ENCODE measurements around the gene TGFBR3L. TPM values are rescaled to one million over a fixed set of nuclear protein-coding genes. Genes with fewer than 3 reads are reported as not detected.

The TGFBR3L gene
- total and polyA plus RNA-seq, 2 of the 13 experiments (the other 11 are each of a cell fraction or from before 2014, with no cell fraction given): 0.20 to 1.0 TPM

GRCh38 chr19:7943444-7944176 lies 29.0 kb downstream of the TGFBR3L start, which contains the start of gene TIMM44 (continued):
- TF ChIP-seq MEF2D (CRISPR knock-in tag; IDR thresholded peaks at IDR 0.05) (peak; percentile 82), BCL3 (CRISPR knock-in tag; IDR thresholded peaks at IDR 0.05) (no peak; the same call in 1 of the 2 replicates), HINFP (CRISPR knock-in tag; IDR thresholded peaks at IDR 0.05; ENCODE audit: low read depth) (no peak), ZNF589 (CRISPR knock-in tag; conservative IDR thresholded peaks at IDR 0.05) (no peak), NFE2 (CRISPR knock-in tag; IDR thresholded peaks at IDR 0.05) (peak; percentile 50; the same call in 1 of the 2 replicates), ZSCAN9 (CRISPR knock-in tag; IDR thresholded peaks at IDR 0.05; ENCODE audit: borderline replicate concordance) (peak; percentile 76; the same call in 1 of the 2 replicates), DNMT3B (CRISPR knock-in tag; conservative IDR thresholded peaks at IDR 0.05) (no peak), PAWR (CRISPR knock-in tag; IDR thresholded peaks at IDR 0.05; ENCODE audit: borderline replicate concordance) (no peak), ZNF746 (CRISPR knock-in tag; IDR thresholded peaks at IDR 0.05) (peak; percentile 71; the same call in 1 of the 2 replicates), AHR (CRISPR knock-in tag; IDR thresholded peaks at IDR 0.05) (peak; percentile 75), HNRNPUL1 (IDR thresholded peaks at IDR 0.05; ENCODE audit: low read depth, low read length) (0 out of 2 replicates have a peak, but pooled peaks have one; percentile 35), CSRNP2 (CRISPR knock-in tag; conservative IDR thresholded peaks at IDR 0.05; ENCODE audit: low read depth) (no peak), CREB3 (CRISPR knock-in tag; IDR thresholded peaks at IDR 0.05) (no peak; the same call in 1 of the 2 replicates), GABPA (IDR thresholded peaks at IDR 0.05; ENCODE audit: low read depth, low read length) (no peak), GABPA (CRISPR knock-in tag; IDR thresholded peaks at IDR 0.05; ENCODE audit: low read depth) (peak; percentile 27; the same call in 1 of the 2 replicates), ZNF430 (CRISPR knock-in tag; IDR thresholded peaks at IDR 0.05) (peak; percentile 75; the same call in 1 of the 2 replicates), ZNF367 (CRISPR knock-in tag; IDR thresholded peaks at IDR 0.05; ENCODE audit: borderline replicate concordance) (0 out of 2 replicates have a peak, but pooled peaks have one; percentile 17), TGIF2 (CRISPR knock-in tag; IDR thresholded peaks at IDR 0.05) (peak; percentile 61), SNAPC2 (CRISPR knock-in tag; IDR thresholded peaks at IDR 0.05) (peak; percentile 95), ATRX (CRISPR knock-in tag; IDR thresholded peaks at IDR 0.05; ENCODE audit: borderline replicate concordance) (no peak), TRIM22 (IDR thresholded peaks at IDR 0.05) (no peak)
- TF ChIP-seq, protein P1, sequence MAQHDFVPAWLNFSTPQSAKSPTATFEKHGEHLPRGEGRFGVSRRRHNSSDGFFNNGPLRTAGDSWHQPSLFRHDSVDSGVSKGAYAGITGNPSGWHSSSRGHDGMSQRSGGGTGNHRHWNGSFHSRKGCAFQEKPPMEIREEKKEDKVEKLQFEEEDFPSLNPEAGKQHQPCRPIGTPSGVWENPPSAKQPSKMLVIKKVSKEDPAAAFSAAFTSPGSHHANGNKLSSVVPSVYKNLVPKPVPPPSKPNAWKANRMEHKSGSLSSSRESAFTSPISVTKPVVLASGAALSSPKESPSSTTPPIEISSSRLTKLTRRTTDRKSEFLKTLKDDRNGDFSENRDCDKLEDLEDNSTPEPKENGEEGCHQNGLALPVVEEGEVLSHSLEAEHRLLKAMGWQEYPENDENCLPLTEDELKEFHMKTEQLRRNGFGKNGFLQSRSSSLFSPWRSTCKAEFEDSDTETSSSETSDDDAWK (CRISPR knock-in tag; IDR thresholded peaks at IDR 0.05): no peak

Measured in HepG2 (cell line).